Ovary (tissue), 10 donors: ENCODE data around the gene GPR63. TPM values are rescaled to one million over a fixed set of nuclear protein-coding genes. Genes with fewer than 3 reads are reported as not detected.
"Not testable (repeated sequence)": the region's sequence is repeated elsewhere in the genome, so short reads cannot be mapped to it uniquely, and the experiment has no call there.

Source experiments
- DNase-seq, 5 donors: peaks; one replicate each; pipeline ENCODE4 v3.0.0-alpha.2; 2019 to 2020
- H3K27ac ChIP-seq, 2 donors: fragments of 200-600 bp; one replicate each; pipeline versions ENCODE4 v1.5.1 to v1.8.0; 2019 to 2022
- H3K27me3 ChIP-seq: fragments of 200-600 bp; one replicate; pipeline ENCODE4 v1.8.0; 2022
- H3K36me3 ChIP-seq: fragments of 200-600 bp; sonication (generic); one replicate; pipeline ENCODE4 v1.5.1; 2019
- H3K4me1 ChIP-seq: one replicate; pipeline ENCODE4 v1.8.1; 2013; ENCODE audit warnings: mild to moderate bottlenecking, moderate library complexity; ENCODE audit not compliant: insufficient read depth
- H3K4me3 ChIP-seq: fragments of 200-600 bp; sonication (generic); one replicate; pipeline ENCODE4 v1.5.1; 2017
- H3K9me3 ChIP-seq, 2 donors: fragments of 200-600 bp in 1 of 2; sonication (generic) in 1 of 2; one replicate each; pipeline versions ENCODE4 v1.5.1 to v1.8.1; 2013 to 2019; ENCODE audit warnings: mild to moderate bottlenecking in 1 of 2, moderate library complexity in 1 of 2
- EP300 ChIP-seq: sonication (generic); formaldehyde crosslinking; IDR thresholded peaks from one replicate; pipeline ENCODE4 v1.6.1; 2017; ENCODE audit warnings: antibody characterized with exemption
- POLR2A ChIP-seq: fragments of 450-650 bp; IDR thresholded peaks from one replicate; pipeline ENCODE4 v1.6.1; 2017; ENCODE audit warnings: antibody characterized with exemption, mild to moderate bottlenecking, moderate library complexity
- WGBS, 3 donors: extraction: QIAGEN DNeasy Blood & Tissue Kit in 1 of 3; methylation state at CpG; one replicate each; pipeline versions ENCODE4 v1.1.5 to v1.1.7; 2013 to 2017; 5-methylcytosine and 5-hydroxymethylcytosine counted together
- intact Hi-C, 4 donors: fragments of 100-400 bp; cut with DNase I; formaldehyde crosslinking; loops; one replicate each; pipeline versions ENCODE4 v1.11.0 to v1.15.1; 2022 to 2023
- long read RNA-seq, 3 donors: library from polyadenylated mRNA in 2 of 3; unstranded in 2 of 3; transcript quantifications; one replicate each; pipeline ENCODE4 v2.0.0 and lab custom pipeline, GENCODE V29; 2021 to 2026
- polyA plus RNA-seq, 2 donors: library from polyadenylated mRNA; stranded (reverse); fragments of 200-250 nt in 1 of 2; fragments of 350-450 nt in 1 of 2; fragmentation: Illumina TruSeq in 1 of 2; extraction: RNeasy Lipid Tissue Mini Kit (QIAGEN cat#74804) in 1 of 2; gene quantifications; one replicate each; pipeline ENCODE4 v1.2.3, GENCODE V29; 2013 to 2014
- total RNA-seq, 7 donors: library from RNA; depleted of rRNA in 2 of 7; stranded (reverse); fragments of >200 nt in 2 of 7; fragmentation: NEBNext Ultra II Directional in 3 of 7; extraction: Animal tissue kit (Norgen Biotek cat#: 25700) in 3 of 7; gene quantifications; one replicate each; pipeline versions ENCODE4 v1.1.0 to v1.2.4, GENCODE V29; 2016 to 2023
- TF ChIP-seq, protein P1 (sequence below), 3 donors: fragments of 450-650 bp in 2 of 3; fragments of 200-600 bp in 1 of 3; IDR thresholded peaks; one replicate each; pipeline versions ENCODE4 v1.5.1 to v1.8.0; 2016 to 2022; ENCODE audit warnings: antibody characterized with exemption in 3 of 3, mild to moderate bottlenecking in 1 of 3
- donor health status: DM: no; HTN: no; CAD: no; lungs with moderate emphysema.
- donor health status: DM: no; HTN: no; CAD: no.
- donor health status: Bipolar disorder and iron deficiency.
- donor health status: DM: yes; HTN: yes; CAD: no.
- donor health status: DM: no; HTN: no; CAD: no.
- donor health status: DM: yes; HTN: yes; CAD: no.

Gene GPR63, protein sequence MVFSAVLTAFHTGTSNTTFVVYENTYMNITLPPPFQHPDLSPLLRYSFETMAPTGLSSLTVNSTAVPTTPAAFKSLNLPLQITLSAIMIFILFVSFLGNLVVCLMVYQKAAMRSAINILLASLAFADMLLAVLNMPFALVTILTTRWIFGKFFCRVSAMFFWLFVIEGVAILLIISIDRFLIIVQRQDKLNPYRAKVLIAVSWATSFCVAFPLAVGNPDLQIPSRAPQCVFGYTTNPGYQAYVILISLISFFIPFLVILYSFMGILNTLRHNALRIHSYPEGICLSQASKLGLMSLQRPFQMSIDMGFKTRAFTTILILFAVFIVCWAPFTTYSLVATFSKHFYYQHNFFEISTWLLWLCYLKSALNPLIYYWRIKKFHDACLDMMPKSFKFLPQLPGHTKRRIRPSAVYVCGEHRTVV
- total RNA-seq (1 to 10 TPM; 1.3 to 1.8 (median 1.7) TPM), polyA plus RNA-seq (1 to 10 TPM; 1.3 to 2.5 TPM)
- long read RNA-seq, donor 1 = 0 reads
- long read RNA-seq, donor 2, full-length matches to known transcripts = 1 of 1 reads
- long read RNA-seq, donor 2, partial matches to known transcripts = 0 of 1 reads
- long read RNA-seq, donor 2, other reads (novel, unspliced or antisense) = 0 of 1 reads
- long read RNA-seq, donor 3, full-length matches to known transcripts = 1 of 2 reads
- long read RNA-seq, donor 3, partial matches to known transcripts = 0 of 2 reads
- long read RNA-seq, donor 3, other reads (novel, unspliced or antisense) = 1 of 2 reads

DNA sequence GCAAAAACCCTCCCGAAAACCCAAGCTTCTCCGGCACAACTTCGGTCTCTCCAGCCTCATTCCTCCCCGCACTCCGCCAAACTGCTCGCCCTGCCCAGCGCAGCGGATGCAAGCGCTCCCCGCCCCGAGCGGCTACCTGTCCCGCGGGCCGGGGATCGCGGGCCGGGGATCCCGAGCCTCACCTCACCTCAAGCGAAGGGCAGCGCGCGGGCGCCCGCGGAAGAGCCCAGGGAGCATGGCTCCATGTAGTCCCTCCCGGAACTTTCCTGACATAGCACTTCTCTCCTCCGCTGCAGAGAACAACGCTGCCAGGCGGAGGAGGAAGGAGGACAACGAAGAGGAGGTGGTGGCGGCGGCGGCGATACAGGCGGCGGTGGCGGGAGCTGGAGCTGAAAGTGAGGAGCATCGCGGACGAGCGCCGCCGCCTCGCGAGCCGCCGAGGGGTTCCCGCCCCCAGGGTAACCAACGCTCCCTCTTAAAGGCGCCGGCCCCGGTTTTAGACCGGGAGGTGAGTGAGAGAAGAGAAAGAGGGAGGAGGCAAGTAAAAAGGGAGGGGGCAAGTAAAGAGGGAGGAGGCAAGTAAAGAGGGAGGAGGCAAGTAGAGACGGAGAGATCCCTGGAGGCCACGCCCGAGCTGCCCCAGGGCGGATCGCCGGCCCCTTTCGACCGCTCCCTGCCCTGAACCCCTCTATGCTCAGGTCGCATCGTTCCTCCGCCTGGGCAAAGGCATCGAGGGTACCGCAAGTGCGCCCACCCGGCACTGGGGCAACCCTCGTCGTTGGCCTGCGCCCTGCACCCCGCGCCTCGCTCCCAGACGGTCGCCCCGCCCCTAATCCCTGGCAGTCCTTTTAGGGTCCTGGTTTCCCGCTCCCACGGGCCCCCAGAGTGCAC lies at the start of gene GPR63:
Gene GPR63 (minus strand): TSS at position 397 of the 891 bp plus-strand sequence. CDS start 37,746 bp downstream, outside the sequence.
- intact Hi-C loops = no loop called here
- Histone ChIP-seq H3K27ac (peak within 1 kb of the TSS in 1 of 2 donors; percentile 35), H3K36me3 (no peaks in the 10 kb centered on the region), H3K27me3 (no peaks in the 10 kb centered on the region), H3K4me3 (peak within 1 kb of the TSS; percentile 47), H3K9me3 (no peaks in the 10 kb centered on the region), H3K4me1 (no peaks in the 10 kb centered on the region)
- TF ChIP-seq POLR2A = peak; percentile 23
- TF ChIP-seq EP300 = no peak
- TF ChIP-seq, protein P1, sequence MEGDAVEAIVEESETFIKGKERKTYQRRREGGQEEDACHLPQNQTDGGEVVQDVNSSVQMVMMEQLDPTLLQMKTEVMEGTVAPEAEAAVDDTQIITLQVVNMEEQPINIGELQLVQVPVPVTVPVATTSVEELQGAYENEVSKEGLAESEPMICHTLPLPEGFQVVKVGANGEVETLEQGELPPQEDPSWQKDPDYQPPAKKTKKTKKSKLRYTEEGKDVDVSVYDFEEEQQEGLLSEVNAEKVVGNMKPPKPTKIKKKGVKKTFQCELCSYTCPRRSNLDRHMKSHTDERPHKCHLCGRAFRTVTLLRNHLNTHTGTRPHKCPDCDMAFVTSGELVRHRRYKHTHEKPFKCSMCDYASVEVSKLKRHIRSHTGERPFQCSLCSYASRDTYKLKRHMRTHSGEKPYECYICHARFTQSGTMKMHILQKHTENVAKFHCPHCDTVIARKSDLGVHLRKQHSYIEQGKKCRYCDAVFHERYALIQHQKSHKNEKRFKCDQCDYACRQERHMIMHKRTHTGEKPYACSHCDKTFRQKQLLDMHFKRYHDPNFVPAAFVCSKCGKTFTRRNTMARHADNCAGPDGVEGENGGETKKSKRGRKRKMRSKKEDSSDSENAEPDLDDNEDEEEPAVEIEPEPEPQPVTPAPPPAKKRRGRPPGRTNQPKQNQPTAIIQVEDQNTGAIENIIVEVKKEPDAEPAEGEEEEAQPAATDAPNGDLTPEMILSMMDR (IDR thresholded peaks at IDR 0.05) = no peak
- DNase-seq = peak; percentile 55 to 78 (median 62)
- 0 to 1% (median 1%) methylated on average over 78 to 80 of the region's 80 CpGs for WGBS, 3 donors

DNA sequence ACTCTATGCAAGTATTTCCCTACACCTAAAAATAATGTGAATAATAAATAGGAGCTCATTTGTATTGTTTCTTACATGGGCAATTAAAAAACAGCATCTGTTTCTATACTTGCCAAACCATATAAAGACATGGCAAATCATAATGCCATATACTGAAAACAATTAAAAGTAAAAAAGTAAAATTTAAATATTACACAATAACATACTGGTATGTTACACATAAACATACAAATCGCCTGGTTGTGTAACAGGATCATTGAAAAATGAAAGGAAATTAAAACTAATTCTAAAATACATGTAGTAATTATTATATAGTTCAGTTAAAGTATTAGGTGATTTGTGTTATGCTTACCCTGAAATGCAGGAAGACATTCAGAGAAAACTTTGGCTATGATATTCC lies 49.2 kb upstream of the GPR63 start:
- intact Hi-C loops = no loop called here
- H3K4me3 ChIP-seq = no peak overlapping the region
- no peaks in the 10 kb centered on the region for H3K9me3 ChIP-seq
- 85 to 91% (median 89%) methylated on average over 1 of the region's 1 CpG for WGBS, 3 donors
- H3K4me1 ChIP-seq = no peaks in the 10 kb centered on the region
- no peak overlapping the region for H3K27ac ChIP-seq
- TF ChIP-seq, protein P1 (IDR thresholded peaks at IDR 0.05) = no peak
- TF ChIP-seq EP300 = no peak
- H3K36me3 ChIP-seq = no peaks in the 10 kb centered on the region
- no peaks in the 10 kb centered on the region for H3K27me3 ChIP-seq
- DNase-seq = no peak

DNA sequence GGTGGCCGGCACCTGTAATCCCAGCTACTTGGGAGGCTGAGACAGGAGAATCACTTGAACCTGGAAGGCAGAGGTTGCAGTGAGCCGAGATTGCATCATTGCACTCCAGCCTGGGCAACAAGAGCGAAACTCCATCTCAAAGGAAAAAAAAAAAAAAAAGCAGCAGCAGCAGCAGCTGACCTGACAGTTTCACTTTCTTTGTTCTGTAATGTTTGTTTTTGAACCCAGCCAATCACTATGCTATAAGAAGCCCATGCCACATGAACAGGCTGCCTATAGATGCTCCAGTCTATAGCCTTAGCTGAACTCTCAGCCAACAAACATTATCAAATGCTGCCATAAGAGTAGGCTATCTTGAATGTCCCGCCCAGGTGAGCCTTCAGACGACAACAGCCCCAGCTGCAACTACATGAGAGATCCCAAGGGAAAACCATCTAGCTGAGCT lies 47.9 kb upstream of the GPR63 start:
- H3K9me3 ChIP-seq, H3K4me1 ChIP-seq, H3K36me3 ChIP-seq, intact Hi-C loops, DNase-seq, H3K27me3 ChIP-seq, H3K27ac ChIP-seq, H3K4me3 ChIP-seq: not testable (repeated sequence)
- WGBS, 3 donors = 85 to 90% (median 87%) methylated on average over 5 of the region's 5 CpGs

DNA sequence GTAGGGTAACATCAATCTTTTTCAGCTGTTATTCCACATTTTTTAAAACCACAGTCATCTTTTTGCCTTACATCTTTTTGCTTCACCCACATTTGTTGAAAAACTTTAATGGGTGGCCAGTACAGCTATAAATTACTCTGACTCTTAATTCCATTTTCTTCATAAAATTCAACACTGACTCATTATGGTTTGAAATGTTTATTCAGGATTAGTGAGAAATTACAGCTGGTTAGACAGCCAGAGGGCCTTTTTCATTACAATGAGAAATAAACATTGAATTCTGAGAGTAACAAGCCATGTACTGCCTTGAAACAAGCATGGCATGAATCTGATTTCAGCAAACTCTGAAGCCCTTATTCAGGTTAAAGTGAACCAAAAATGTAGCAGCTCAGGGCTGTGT lies 40.9 kb upstream of the GPR63 start:
- no peak overlapping the region for H3K27ac ChIP-seq
- TF ChIP-seq POLR2A (no peak), EP300 (no peak)
- TF ChIP-seq, protein P1 (IDR thresholded peaks at IDR 0.05) = no peak

More for the DNA sequence above, 40.9 kb upstream of the GPR63 start:
- Histone ChIP-seq H3K4me1 (no peaks in the 10 kb centered on the region), H3K4me3 (no peak overlapping the region), H3K27me3 (no peaks in the 10 kb centered on the region), H3K36me3 (no peaks in the 10 kb centered on the region), H3K9me3 (no peaks in the 10 kb centered on the region)
- DNase-seq = no peak
- intact Hi-C loops = no loop called here
